ENCODE measurements around the gene MTHFD1.

MTHFD1 gene

GRCh38 chr14:64464651-64465050 lies 76.5 kb downstream of the MTHFD1 start:
- TF ChIP-seq REST (IDR thresholded peaks at IDR 0.05; ENCODE audit: insufficient read depth in 1 of 2, low read depth in 2 of 2, low read length in 2 of 2) (no peak), FOXP2 (optimal IDR thresholded peaks at IDR 0.05; ENCODE audit: borderline replicate concordance, extremely low read depth, extremely low read length, insufficient read depth) (no peak), SIN3A (IDR thresholded peaks at IDR 0.05; ENCODE audit: borderline replicate concordance, insufficient read depth, low read length) (no peak), TAF1 (IDR thresholded peaks at IDR 0.05; ENCODE audit: borderline replicate concordance, insufficient read depth, low read length) (no peak), POLR2AphosphoS5 (IDR thresholded peaks at IDR 0.05; ENCODE audit: low read depth, low read length) (no peak)

GRCh38 chr14:64465191-64465822 lies 77.2 kb downstream of the MTHFD1 start, which contains the start of gene AKAP5:
Gene AKAP5 (plus strand): TSS chr14:64465499. CDS start chr14:64468395, 2,896 bp downstream.
- TF ChIP-seq POLR2AphosphoS5 (IDR thresholded peaks at IDR 0.05; ENCODE audit: low read depth, low read length) = no peak
- TF ChIP-seq FOXP2 (optimal IDR thresholded peaks at IDR 0.05; ENCODE audit: borderline replicate concordance, extremely low read depth, extremely low read length, insufficient read depth) = no peak
- no peak for TF ChIP-seq TAF1 (IDR thresholded peaks at IDR 0.05; ENCODE audit: borderline replicate concordance, insufficient read depth, low read length)
- no peak for TF ChIP-seq SIN3A (IDR thresholded peaks at IDR 0.05; ENCODE audit: borderline replicate concordance, insufficient read depth, low read length)
- TF ChIP-seq REST (IDR thresholded peaks at IDR 0.05; ENCODE audit: insufficient read depth in 1 of 2, low read depth in 2 of 2, low read length in 2 of 2) = no peak

- TF ChIP-seq FOXP2 (optimal IDR thresholded peaks at IDR 0.05; ENCODE audit: borderline replicate concordance, extremely low read depth, extremely low read length, insufficient read depth) (no peak), POLR2AphosphoS5 (IDR thresholded peaks at IDR 0.05; ENCODE audit: low read depth, low read length) (no peak), TAF1 (IDR thresholded peaks at IDR 0.05; ENCODE audit: borderline replicate concordance, insufficient read depth, low read length) (no peak), SIN3A (IDR thresholded peaks at IDR 0.05; ENCODE audit: borderline replicate concordance, insufficient read depth, low read length) (no peak), REST (IDR thresholded peaks at IDR 0.05; ENCODE audit: insufficient read depth in 1 of 2, low read depth in 2 of 2, low read length in 2 of 2) (no peak)
Observed at GRCh38 chr14:64465831-64466554, 77.8 kb downstream of the MTHFD1 start.

GRCh38 chr14:64467101-64467500 lies 78.9 kb downstream of the MTHFD1 start:
- TF ChIP-seq TAF1 (IDR thresholded peaks at IDR 0.05; ENCODE audit: borderline replicate concordance, insufficient read depth, low read length) (no peak), SIN3A (IDR thresholded peaks at IDR 0.05; ENCODE audit: borderline replicate concordance, insufficient read depth, low read length) (no peak), REST (IDR thresholded peaks at IDR 0.05; ENCODE audit: insufficient read depth in 1 of 2, low read depth in 2 of 2, low read length in 2 of 2) (no peak), FOXP2 (optimal IDR thresholded peaks at IDR 0.05; ENCODE audit: borderline replicate concordance, extremely low read depth, extremely low read length, insufficient read depth) (no peak), POLR2AphosphoS5 (IDR thresholded peaks at IDR 0.05; ENCODE audit: low read depth, low read length) (no peak)
